ENCODE data around the gene KCTD19.

Gene KCTD19

GRCh38 chr16:67279296-67280089 lies 47.0 kb downstream of the KCTD19 start, which contains the start of gene PLEKHG4:
Gene PLEKHG4, plus strand, starts transcription at chr16:67279532. Its CDS starts 513 bp downstream, at chr16:67280045.
- ATAC-seq: peak; percentile 82
- TF ChIP-seq BACH2 (CRISPR knock-in tag; IDR thresholded peaks at IDR 0.05; ENCODE audit: borderline replicate concordance) (no peak), ZNF565 (CRISPR knock-in tag; conservative IDR thresholded peaks at IDR 0.05; ENCODE audit: low read depth) (no peak), ZFP3 (CRISPR knock-in tag; IDR thresholded peaks at IDR 0.05) (peak; percentile 40; the same call in 1 of the 2 replicates), SNAI2 (CRISPR knock-in tag; IDR thresholded peaks at IDR 0.05) (peak; percentile 62; the same call in 1 of the 2 replicates)

GRCh38 chr16:67278773-67279295 lies 47.7 kb downstream of the KCTD19 start:
- TF ChIP-seq ZC3H10 (CRISPR knock-in tag; IDR thresholded peaks at IDR 0.05): no peak
- no peak for TF ChIP-seq PPARA (CRISPR knock-in tag; IDR thresholded peaks at IDR 0.05; ENCODE audit: borderline replicate concordance)
- no peak for TF ChIP-seq BACH2 (CRISPR knock-in tag; IDR thresholded peaks at IDR 0.05; ENCODE audit: borderline replicate concordance)
- TF ChIP-seq ZNF70 (CRISPR knock-in tag; IDR thresholded peaks at IDR 0.05): no peak
- no peak for TF ChIP-seq OSR1 (CRISPR knock-in tag; IDR thresholded peaks at IDR 0.05)
- no peak for TF ChIP-seq CSDC2 (CRISPR knock-in tag; IDR thresholded peaks at IDR 0.05)
- no peak for TF ChIP-seq PATZ1 (CRISPR knock-in tag; IDR thresholded peaks at IDR 0.05; ENCODE audit: borderline replicate concordance)
- TF ChIP-seq ZFP30 (CRISPR knock-in tag; IDR thresholded peaks at IDR 0.05): no peak
- no peak for TF ChIP-seq ZNF565 (CRISPR knock-in tag; conservative IDR thresholded peaks at IDR 0.05; ENCODE audit: low read depth)
- TF ChIP-seq TSHZ2 (CRISPR knock-in tag; IDR thresholded peaks at IDR 0.05): no peak
- no peak for TF ChIP-seq TCF4 (CRISPR knock-in tag; IDR thresholded peaks at IDR 0.05; ENCODE audit: borderline replicate concordance)
- no peak for TF ChIP-seq ZNF8 (CRISPR knock-in tag; IDR thresholded peaks at IDR 0.05)
- no peak for TF ChIP-seq CSRNP3 (CRISPR knock-in tag; IDR thresholded peaks at IDR 0.05)
- peak; percentile 42 for ATAC-seq

GRCh38 chr16:67277999-67278772 lies 48.4 kb downstream of the KCTD19 start:
- ATAC-seq: peak; percentile 48
- no peak for TF ChIP-seq ESRRG (CRISPR knock-in tag; IDR thresholded peaks at IDR 0.05)
- no peak for TF ChIP-seq POU6F1 (CRISPR knock-in tag; IDR thresholded peaks at IDR 0.05; ENCODE audit: borderline replicate concordance, low read depth)
- TF ChIP-seq CSDC2 (CRISPR knock-in tag; IDR thresholded peaks at IDR 0.05): no peak
- TF ChIP-seq ZC3H10 (CRISPR knock-in tag; IDR thresholded peaks at IDR 0.05): no peak
- TF ChIP-seq CREB5 (CRISPR knock-in tag; IDR thresholded peaks at IDR 0.05; ENCODE audit: low read depth): no peak
- TF ChIP-seq ZNF8 (CRISPR knock-in tag; IDR thresholded peaks at IDR 0.05): no peak
- no peak for TF ChIP-seq ZNF565 (CRISPR knock-in tag; conservative IDR thresholded peaks at IDR 0.05; ENCODE audit: low read depth)
- TF ChIP-seq ISL1 (CRISPR knock-in tag; IDR thresholded peaks at IDR 0.05): no peak
- no peak for TF ChIP-seq BACH2 (CRISPR knock-in tag; IDR thresholded peaks at IDR 0.05; ENCODE audit: borderline replicate concordance)
- no peak for TF ChIP-seq TSHZ2 (CRISPR knock-in tag; IDR thresholded peaks at IDR 0.05)
- TF ChIP-seq ARNTL (CRISPR knock-in tag; IDR thresholded peaks at IDR 0.05; ENCODE audit: borderline replicate concordance, low read depth): no peak
- TF ChIP-seq PATZ1 (CRISPR knock-in tag; IDR thresholded peaks at IDR 0.05; ENCODE audit: borderline replicate concordance): no peak
- no peak for TF ChIP-seq ZNF70 (CRISPR knock-in tag; IDR thresholded peaks at IDR 0.05)

Measured in SK-N-SH treated with all-trans-retinoic acid at 6 μM for 48 hours (cell line).